Activated effector memory CD4-positive, alpha-beta T cell treated with Interleukin-2 at 50 U/mL for 16 hours (primary cell): ENCODE measurements around the gene NCOA3.
"Not testable (repeated sequence)": the region's sequence is repeated elsewhere in the genome, so short reads cannot be mapped to it uniquely, and the experiment has no call there.

Experiments used
- DNase-seq: peaks from one replicate; pipeline ENCODE4 v3.0.0-alpha.2; 2020

The NCOA3 gene

GRCh38 chr20:47502271-47503239 lies 868 bp downstream of the NCOA3 start:
- no peak for DNase-seq

- DNase-seq = no peak
Measured at GRCh38 chr20:47503685-47504084, 2.0 kb downstream of the NCOA3 start.

- DNase-seq = no peak
Measured at GRCh38 chr20:47506335-47506734, 4.6 kb downstream of the NCOA3 start.

- no peak for DNase-seq
Measured at GRCh38 chr20:47506850-47507249, 5.2 kb downstream of the NCOA3 start.

- DNase-seq = not testable (repeated sequence)
Measured at GRCh38 chr20:47507275-47507981, 5.7 kb downstream of the NCOA3 start.

- no peak for DNase-seq
Measured at GRCh38 chr20:47508278-47508677, 6.6 kb downstream of the NCOA3 start.

- no peak for DNase-seq
Measured at GRCh38 chr20:47509104-47509661, 7.5 kb downstream of the NCOA3 start.

- DNase-seq = no peak
Measured at GRCh38 chr20:47509685-47510084, 8.0 kb downstream of the NCOA3 start.

- DNase-seq = no peak
Measured at GRCh38 chr20:47515843-47516242, 14.2 kb downstream of the NCOA3 start.

- DNase-seq = no peak
Measured at GRCh38 chr20:47521059-47521808, 19.5 kb downstream of the NCOA3 start.

- DNase-seq = no peak
Measured at GRCh38 chr20:47524015-47524784, 22.5 kb downstream of the NCOA3 start.

- no peak for DNase-seq
Measured at GRCh38 chr20:47527004-47527800, 25.5 kb downstream of the NCOA3 start.

GRCh38 chr20:47529840-47530239 lies 28.2 kb downstream of the NCOA3 start:
- DNase-seq = no peak

GRCh38 chr20:47531458-47531857 lies 29.8 kb downstream of the NCOA3 start:
- DNase-seq = no peak

- no peak for DNase-seq
Measured at GRCh38 chr20:47532002-47532401, 30.3 kb downstream of the NCOA3 start.

GRCh38 chr20:47533518-47534062 lies 31.9 kb downstream of the NCOA3 start:
- no peak for DNase-seq

- DNase-seq = no peak
Measured at GRCh38 chr20:47534405-47534804, 32.7 kb downstream of the NCOA3 start.

- no peak for DNase-seq
Measured at GRCh38 chr20:47535088-47535487, 33.4 kb downstream of the NCOA3 start.

- no peak for DNase-seq
Measured at GRCh38 chr20:47535994-47536393, 34.3 kb downstream of the NCOA3 start.

GRCh38 chr20:47540443-47541354 lies 39.0 kb downstream of the NCOA3 start:
- no peak for DNase-seq
